Astrocyte (in vitro differentiated cells and primary cell): Measurements from ENCODE around the gene GRAMD4.

Experiments
- CTCF ChIP-seq: IDR thresholded peaks from 2 replicates; pipeline ENCODE4 v1.5.1; 2011; ENCODE audit warnings: low read depth, mild to moderate bottlenecking, inconsistent platforms, low read length, moderate library complexity; ENCODE audit not compliant: insufficient read depth
- EZH2 ChIP-seq: IDR thresholded peaks from 2 replicates; pipeline ENCODE4 v1.6.1; 2012; ENCODE audit warnings: mild to moderate bottlenecking, low read length, inconsistent platforms; ENCODE audit not compliant: insufficient read depth

GRCh38 chr22:46663001-46663400, 42.8 kb downstream of the GRAMD4 start:
- TF ChIP-seq CTCF (no peak), EZH2 (no peak)
